Measurements from ENCODE around the gene ZNF385D.

Gene ZNF385D

DNA sequence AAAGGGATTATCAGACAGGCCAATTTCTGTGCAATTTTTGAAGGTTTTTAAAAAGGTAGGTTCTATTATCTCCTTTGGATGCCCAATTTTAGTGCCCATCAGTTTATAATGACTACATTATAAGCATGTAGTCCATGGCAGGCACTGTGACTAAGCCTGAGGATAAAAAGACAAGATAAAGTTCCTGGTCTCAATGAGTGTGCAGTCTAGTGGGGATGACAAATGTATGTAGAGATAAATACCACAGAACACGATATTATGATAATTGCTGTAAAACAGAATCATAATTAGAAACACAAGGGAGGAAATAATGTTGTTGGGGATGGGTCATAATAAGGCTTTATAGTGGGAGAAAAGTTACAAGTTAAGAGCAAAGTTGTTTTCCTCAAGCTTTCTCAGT lies 163.1 kb downstream of the ZNF385D start:
- no peak for DNase-seq

DNA sequence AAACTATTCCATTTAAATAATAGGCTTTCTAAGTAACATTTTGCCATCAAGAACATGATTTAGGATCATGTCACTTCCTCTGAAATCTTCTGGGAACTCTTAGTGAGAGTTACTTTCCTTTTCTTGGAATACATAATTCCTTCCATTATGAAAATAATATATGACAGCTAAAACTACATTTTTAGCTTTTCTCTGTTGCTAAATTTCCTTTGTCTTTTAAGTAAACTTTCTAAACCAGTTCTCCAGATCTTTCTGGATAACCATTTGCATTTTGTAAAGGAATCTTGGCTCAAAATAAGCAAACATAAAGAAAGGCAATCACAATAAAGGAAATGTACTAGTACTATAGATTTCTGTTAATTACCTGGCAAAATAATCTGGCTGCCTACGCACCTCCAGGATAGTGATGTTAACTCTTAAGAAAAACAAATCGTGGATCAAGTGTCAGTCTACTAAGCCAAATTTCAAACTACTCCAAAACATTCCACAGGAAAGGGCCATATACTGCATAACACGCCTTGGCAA lies 165.7 kb downstream of the ZNF385D start:
- no peak for DNase-seq

DNA sequence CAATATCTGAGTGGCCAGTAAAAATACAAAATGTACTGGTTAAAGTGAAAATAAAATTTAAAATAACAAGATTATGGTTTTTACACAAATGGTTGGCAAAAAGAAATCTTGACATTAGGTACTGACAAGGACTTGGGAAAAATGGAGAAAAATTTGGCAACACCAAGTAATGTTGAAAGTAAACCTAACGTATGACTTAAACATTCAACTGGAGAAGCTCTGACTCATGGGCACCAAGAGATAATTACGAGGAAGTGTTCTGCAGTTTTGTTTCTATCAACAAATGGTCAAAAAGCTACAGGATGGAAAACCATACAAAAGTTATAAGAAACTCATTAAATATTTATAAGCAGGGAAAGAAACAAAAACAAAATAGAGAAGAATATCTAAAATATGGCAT lies 177.7 kb downstream of the ZNF385D start:
- no peak for DNase-seq

DNA sequence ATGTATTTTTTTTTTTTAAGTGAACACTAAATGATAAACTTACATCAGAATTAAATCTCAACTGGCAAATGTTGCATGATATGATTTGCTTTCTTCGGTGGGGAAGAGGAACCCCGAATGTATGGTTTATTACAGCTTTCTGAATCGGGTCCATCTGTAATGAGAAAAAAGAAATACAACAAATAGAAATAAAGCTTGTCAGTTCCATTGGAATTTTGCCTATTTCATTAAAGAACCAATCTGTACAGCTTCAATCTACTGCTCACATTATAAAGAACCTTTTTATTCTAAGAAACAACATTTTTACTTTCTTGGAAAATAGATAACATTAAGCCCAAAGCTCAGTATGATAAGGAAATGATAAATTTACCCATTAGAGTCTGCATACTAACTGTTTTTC lies 186.5 kb downstream of the ZNF385D start:
- no peak for DNase-seq

DNA sequence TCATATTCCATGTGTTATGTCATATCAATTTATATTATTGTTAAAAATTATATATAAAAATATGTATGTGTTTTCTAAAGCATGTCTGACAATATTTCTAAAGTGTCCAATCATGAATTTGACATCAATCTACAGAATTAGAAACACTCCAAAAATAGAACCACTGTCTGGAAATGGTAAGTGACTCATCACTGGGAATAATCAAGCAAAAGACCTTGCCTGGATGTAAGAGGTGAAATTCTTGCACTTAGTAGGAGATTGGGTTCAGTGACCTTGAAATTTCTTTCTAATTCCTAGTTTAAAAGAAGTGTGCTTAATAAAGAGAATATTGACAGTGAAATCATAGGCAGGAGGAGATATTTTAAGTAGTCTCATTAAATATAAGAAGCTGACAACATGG lies 188.8 kb downstream of the ZNF385D start:
- DNase-seq, result no peak

DNA sequence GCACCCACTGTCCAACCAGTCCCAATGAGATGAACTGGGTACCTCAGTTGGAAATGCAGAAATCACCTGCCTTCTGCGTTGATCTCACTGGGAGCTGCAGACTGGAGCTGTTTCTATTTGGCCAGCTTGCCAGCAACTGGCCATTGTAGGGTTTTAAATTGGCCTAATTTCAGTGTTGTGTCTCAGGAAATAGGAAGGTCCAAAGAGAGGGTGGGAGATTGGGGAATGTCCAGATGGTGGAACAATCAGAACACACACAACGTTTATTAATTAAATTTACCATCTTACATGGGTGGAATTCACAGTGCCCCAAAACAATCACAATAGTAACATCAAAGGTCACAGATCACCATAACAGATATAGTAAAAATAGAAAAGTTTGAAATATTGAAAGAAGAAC lies 189.5 kb downstream of the ZNF385D start:
- DNase-seq, result no peak

DNA sequence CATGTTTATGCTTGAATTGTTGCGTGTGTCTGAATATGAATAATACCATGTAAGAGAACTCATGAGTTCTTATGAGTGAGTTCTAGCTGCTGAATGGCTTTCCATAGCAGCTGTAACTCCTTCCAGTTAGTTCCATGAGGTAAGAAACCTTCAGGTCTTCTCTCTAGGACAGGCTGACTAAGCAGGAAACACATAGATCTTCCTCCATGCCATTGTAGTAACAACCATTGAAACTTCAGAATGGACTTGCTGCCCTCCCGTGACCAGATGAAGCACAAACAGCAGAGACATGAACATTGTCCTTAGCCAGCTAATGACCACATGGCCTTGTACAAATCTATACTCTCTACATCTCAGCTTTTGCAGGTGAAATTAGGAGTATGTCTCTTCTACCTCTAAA lies 200.0 kb downstream of the ZNF385D start:
- DNase-seq, result no peak

DNA sequence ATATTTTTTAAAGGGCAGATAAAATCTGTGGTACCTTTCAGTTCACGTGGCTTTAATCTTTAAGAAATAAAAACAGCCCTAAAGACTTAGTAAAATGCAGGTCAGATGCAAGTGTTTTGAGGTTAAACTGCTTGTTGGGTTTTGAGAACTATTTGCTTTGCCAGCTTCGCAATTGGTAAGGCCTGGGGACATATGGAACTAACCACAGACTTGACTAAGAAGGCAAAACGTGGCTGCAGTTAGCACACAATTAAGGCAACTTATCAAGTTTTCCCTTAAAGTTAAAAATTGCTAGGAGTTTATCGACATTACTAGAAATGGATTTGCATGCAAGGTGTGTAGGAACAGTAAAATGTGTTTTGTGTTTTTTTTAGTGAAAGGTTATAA lies 206.9 kb downstream of the ZNF385D start:
- DNase-seq, result no peak

DNA sequence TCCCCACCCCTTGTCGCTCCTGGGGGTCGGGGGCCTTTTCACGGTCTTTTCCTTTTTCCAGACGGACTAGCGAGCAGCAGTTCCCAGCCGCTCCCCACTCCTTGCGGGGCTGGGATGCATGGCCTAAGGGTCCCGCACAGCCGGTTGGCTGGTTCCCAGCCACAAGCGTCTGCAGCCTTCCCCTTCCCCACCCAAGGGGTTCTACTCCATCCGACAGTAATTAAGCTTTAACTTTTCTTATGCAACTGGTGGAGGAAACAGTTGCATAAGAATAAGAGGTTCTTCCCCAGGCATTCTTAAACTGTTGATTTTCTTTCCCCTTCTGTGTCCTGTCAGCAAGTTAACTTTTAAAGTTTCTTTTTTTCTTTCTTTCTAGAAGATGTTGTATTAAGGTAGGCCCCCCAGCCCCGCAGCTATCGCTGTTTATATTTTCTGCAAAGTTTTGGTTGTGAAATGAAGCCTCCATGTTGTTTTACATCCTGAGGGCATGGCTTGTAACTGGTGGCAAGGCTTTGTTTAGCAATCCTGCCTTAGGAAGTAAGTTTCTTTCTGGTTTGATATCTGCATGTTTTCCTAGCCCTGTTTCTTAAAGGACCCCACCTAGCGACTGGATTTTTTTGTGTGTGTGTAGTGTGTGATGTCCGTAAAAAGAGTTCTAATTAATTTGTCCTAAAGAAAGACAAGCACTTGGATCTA lies 207.5 kb downstream of the ZNF385D start:
- no peak for DNase-seq

DNA sequence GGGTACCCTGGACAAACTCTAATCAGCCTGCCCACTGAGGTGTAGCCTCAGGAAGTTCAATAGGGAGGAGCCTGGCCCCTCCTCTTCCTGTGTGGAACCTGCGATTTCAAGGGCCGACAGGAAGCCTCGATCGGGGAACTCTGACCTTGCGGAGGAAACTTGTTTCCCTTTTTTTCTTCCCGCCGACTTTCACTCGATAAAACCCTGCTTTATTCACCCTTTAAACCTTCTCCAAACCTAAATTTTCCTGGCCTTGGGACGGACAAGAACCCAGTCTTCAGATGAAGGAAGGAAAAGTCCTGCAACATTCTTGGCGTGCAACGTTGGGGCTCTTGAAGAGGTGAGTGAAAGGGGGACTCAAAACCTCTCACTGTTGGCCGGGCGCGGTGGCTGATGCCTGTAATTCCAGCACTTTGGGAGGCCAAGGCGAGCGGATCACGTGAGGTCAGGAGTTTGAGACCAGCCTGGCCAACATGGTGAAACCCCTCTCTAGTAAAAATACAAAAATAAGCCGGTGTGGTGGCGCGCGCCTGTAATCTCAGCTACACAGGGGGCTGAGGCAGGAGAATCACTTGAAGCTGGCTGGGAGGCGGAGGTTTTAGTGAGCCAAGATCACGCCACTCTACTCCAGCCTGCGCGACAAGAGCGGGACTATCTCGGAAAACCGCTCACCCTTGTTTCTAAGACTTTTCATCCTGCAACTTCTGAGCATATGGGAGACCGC lies 208.2 kb downstream of the ZNF385D start:
- no peak for DNase-seq

DNA sequence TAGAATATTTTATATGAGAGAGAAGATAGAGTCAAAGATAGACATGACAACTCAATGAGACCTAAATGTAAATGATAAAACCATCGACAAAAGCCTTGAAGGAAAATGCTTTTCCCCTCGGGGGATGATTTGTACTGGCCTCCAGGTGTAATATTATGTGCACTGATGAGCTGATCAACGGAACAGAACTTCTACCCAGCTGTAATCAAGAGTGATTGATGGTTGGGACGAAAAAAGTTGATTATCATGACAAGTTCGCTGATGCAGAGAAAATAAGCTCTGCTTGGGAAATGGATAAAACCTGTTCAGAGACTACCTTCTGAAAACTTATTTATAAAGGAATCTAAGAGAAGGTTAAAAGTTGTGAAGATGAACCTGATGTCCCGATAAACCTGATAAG lies 210.7 kb downstream of the ZNF385D start:
- no peak for DNase-seq

DNA sequence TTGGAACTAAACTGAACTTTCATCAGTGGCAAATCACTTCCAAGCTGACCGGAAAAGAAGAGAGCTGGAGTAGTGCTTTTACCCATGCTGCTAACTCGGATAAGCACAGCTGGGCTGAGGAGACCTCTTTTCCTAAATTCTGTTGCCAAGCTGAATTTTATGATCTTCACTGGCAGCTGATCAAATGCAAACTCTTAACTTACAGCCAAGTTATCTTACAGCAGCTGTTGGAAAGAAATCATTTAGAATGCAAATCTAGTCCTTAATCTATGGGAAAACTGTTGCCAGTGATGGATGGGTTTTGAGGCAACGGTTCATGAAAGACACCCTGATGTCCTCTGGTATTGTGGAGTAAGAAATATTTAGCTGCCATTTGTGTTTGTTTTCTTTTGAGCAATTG lies 216.5 kb downstream of the ZNF385D start:
- DNase-seq, result no peak

DNA sequence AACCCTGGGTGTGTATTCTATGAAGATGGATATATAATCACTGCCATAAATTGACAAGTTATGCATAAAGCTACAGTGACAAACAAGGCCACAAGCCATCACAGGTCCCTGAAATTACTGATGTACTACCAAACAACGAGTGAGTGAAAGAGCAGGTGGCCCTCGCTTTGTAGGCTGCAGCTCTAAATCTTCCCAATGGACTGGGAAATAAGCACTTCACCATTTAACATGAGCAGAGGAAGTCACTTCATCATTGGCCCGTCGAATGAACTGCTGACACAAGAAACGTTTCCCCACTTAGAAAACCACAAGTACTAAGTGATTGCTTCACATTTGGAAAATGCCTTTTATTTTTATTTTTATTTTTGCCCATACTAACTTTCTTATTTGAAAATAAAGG lies 218.0 kb downstream of the ZNF385D start:
- DNase-seq, result no peak

DNA sequence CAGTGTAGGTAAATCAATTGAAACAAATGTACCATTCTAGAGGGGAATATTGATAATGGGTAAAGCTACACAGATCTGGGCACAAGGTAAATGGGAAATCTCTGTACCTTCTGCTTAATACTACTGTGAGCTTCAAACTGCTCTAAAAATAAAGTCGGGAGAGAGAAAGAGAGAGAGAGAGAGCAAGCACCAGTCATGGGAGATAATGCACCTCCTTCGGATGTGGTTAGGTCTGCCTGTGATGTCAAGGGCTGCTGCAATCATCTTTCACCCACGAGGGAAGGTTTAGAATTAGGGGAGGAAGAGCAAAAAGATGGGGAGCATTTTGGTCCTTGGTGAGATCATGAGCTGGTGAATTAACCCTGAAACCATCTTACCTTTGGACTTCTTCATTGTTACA lies 219.1 kb downstream of the ZNF385D start:
- DNase-seq, result no peak

DNA sequence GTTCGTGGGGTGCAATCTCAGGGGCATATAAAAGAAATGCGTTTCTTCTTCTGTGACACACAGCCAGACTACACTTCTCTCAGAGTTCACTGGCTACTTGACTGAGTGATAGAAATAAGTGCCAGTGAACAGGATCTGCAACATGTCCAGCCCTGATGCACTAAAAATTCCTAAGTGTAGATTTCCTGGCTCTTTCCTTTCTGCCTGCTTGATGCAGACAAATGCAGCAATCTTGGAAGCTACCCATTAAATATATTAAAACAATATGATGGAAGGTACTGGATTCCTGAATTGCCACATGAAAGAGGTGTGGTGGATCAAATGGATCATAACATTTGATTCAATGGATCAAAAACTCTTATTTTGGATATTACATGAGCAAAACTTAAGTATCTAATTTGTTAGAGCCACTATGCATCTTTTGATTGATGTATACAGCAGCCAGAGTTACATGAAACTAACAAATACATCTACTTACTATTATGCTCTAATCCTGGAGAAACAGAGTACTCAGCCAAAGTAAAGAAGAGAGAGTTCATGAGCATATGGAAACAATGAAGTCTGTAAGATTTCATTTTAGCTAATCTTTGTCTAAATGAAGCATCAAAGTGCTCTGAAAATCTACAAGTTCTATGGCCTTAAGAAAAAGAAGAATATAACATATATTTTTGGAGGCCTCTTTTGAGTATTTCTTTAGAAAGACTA lies 222.6 kb downstream of the ZNF385D start:
- no peak for DNase-seq

DNA sequence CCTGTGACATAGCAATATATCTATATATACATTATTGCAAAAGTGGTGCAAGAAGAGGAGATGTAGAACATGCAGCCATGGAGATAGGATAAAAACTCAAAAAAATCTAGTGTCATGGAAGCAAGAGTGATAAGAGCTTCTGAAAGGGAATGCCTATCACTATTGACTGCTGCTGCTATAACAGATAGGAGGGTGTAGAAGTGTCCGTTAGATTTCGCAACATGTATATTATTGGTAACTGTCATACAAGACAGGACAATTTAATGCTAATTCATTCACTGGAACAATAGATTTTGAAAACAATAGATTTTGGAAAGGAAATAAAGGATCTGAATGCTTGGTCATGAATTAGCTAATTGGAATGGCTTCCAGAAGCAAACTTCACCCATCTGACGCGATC lies 224.5 kb downstream of the ZNF385D start:
- no peak for DNase-seq

DNA sequence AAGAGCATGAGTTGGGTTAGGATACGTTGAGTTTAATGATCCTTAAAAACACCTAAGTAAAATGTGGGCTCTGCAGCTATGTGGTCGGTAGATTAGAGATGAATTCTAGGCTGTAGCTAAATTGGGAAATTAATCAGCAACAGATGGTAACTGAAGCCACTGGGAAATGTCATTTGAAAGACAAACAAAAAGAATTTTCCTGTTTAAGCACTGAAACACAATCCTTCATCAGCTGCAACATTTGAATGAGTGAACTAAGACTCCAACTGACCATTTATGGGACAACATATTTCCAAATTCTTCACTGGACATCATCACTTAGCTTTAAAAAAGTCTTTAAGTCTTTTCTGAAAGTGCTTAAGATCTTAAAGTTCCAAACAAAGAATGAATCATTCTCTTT lies 226.9 kb downstream of the ZNF385D start:
- DNase-seq, result no peak

DNA sequence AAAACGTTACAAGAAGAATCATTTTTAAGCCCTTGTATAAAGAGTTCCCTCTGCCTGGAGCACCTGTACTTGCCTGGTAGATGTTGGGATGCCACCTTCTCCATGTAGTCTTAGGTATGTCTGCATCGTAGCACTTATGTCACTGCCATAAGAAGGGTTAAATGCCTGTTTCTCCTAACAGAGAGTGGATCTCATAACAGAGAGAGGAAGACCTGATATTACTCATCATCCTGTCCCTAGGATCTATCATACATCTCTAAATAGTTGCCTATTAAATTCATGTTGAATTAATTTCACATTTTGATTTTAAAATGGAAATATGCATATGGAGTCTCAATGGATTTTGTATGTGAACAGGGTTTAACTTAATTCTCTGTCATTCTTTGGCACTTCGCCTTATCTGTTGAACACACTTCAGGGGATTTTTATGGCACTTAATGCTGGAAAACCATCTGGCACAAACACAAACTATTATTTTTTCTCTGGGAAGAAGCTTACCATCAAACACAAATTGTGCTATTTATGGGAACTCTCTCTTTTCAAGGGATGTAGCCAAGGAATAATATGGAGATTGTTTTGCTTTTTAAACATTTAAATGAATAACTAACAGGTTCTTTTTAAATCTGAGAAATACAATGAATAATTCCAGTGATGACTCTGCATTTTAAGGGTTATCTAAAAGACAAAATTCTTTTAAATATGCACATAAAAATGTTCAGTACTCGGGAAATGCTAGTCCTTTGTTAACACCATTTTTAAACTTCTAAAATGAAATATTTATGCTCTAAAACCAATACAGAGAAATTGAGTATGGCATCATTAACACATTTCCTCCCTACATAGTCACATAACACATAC lies 230.7 kb downstream of the ZNF385D start:
- no peak for DNase-seq

DNA sequence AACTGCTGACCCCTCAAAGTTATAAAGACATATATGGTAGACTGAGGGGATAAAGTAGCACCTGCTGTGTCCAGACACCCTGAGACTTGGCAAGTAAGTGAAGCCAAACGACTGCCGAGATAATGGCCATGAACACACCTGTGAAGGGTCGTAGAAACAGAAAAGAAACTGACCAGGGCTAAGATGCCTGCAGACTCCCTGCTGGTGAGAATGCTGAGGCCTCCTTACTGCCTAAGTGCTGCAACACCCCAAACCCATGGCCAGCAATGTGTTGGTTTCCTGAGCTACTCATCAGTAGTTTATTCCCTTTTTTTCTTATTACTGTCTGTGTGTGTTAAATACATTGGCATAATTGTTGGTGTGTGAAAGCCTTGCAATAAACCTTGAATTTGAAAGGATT lies 233.8 kb downstream of the ZNF385D start:
- no peak for DNase-seq

DNA sequence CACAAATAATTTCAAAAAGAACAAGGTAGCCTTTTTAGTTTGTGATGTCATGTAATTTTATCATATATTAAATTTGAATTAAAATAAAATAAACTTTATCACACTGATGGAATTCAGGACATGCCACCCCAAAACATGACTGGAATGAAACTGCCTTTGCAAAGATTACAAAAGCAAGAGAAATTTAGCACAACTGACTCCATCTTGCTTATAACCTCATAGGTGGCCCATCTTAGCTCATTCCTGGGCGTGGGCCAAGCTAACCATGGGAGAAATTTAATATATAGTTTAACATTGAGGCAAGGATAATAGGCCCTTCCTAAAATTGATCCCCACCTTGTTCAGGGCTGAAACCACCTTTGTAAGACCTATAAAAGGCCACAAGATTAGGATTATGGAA lies 235.6 kb downstream of the ZNF385D start:
- no peak for DNase-seq

DNA sequence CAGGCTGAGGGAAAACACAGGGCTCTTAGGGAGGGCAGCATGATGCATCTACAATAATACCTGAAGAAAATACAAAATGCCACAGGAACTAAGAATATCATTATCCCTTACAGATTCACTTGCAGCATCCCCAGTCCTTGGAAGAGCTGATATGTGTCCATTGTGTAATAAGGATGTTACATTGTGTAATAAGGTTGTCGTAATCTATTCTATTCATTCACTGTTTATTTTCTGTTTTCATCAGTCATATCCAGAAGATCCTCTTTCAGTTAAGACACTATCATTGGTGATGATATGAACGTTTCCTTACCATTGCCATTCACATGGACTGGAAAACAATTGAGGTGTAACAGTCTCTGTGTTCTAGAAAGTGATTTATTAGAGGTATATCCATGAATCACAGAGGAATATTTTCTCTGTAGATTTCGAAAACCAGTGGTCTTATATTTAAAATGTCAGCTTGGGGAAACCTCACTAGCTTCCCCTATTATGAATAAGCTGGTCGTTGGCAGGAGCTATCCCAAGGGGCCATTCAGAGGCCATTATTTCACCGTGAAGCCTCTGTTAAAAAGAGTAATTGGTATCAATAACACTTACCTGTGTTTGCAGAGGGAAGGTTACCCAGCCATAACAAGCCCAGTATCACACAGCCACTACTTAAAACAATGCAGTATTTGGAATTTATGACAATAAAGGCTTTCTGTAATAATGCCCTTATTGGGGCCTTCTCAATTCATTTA lies 241.1 kb downstream of the ZNF385D start:
- DNase-seq, result no peak

DNA sequence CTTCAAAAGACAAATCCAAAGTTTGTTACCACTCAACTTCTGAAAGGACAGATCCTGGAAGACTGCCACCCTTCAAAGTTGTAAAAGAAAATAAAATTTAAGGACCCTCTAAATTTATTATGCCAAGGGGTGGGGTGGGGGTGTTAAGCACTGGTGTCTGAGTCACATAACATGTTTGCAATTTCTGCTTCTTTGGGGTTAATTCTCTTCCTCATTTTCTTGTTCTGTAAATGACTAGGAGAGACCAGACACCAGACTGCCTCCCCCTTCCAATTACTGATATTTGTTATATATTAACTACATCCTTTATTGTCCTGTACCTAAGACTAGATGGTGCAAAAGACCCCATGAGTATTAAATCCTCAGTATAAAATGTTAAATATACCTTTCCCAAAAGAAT lies 242.8 kb downstream of the ZNF385D start:
- no peak for DNase-seq
